SU-DHL-6 (cell line): ENCODE results near the gene HTR1B.

Experiments used
- EZH2phosphoT487 ChIP-seq: fragments of 200-600 bp; sonication (generic), shearing (Covaris generic); conservative IDR thresholded peaks from 2 replicates; pipeline ENCODE4 v1.6.1; 2018; ENCODE audit warnings: mild to moderate bottlenecking, antibody characterized with exemption, low read length, moderate library complexity, mixed read lengths
- TF ChIP-seq, protein P1 (sequence below): fragments of 200-600 bp; sonication (generic); IDR thresholded peaks from one replicate; pipeline ENCODE4 v1.5.1; 2017; ENCODE audit warnings: antibody characterized with exemption, mild to moderate bottlenecking, low read length, moderate library complexity; ENCODE audit not compliant: insufficient read depth, poor library complexity, severe bottlenecking

DNA sequence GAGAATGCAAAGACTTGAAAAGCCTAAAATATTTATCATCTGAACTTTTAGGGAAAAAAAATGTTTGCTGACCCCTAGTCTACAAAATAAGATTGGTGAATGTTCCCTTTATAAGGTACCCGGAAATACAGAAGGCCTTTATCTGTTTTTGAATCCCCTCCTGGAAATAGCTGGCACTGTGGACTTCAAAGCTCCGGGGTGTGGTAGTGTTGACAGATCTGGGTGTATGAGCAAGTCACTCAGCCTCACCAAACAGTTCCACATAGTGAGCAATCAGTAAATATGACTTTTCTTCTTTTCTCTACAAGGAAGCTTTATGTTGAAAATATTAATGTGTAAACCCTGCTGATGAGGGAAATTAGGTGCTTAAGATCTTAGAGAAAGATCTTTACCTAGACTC lies 29.2 kb upstream of the HTR1B start:
- TF ChIP-seq, protein P1, sequence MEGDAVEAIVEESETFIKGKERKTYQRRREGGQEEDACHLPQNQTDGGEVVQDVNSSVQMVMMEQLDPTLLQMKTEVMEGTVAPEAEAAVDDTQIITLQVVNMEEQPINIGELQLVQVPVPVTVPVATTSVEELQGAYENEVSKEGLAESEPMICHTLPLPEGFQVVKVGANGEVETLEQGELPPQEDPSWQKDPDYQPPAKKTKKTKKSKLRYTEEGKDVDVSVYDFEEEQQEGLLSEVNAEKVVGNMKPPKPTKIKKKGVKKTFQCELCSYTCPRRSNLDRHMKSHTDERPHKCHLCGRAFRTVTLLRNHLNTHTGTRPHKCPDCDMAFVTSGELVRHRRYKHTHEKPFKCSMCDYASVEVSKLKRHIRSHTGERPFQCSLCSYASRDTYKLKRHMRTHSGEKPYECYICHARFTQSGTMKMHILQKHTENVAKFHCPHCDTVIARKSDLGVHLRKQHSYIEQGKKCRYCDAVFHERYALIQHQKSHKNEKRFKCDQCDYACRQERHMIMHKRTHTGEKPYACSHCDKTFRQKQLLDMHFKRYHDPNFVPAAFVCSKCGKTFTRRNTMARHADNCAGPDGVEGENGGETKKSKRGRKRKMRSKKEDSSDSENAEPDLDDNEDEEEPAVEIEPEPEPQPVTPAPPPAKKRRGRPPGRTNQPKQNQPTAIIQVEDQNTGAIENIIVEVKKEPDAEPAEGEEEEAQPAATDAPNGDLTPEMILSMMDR, result no peak
- no peak for TF ChIP-seq EZH2phosphoT487
